Stimulated activated CD4-positive, alpha-beta T cell treated with anti-CD3 and anti-CD28 coated beads, TNF-alpha, amount 100 ng/mL, for 4 hours (primary cell): ENCODE data around the gene ARHGAP45.
A peak's percentile ranks its signal among the peaks of the same experiment; 100 is the strongest.
"Not testable (repeated sequence)": the region's sequence is repeated elsewhere in the genome, so short reads cannot be mapped to it uniquely, and the experiment has no call there.

Source experiments
- DNase-seq, 3 experiments: peaks; one replicate each; pipeline ENCODE4 v3.0.0-alpha.2; 2020; ENCODE audit warnings: low read depth in 3 of 3

Gene ARHGAP45

DNA sequence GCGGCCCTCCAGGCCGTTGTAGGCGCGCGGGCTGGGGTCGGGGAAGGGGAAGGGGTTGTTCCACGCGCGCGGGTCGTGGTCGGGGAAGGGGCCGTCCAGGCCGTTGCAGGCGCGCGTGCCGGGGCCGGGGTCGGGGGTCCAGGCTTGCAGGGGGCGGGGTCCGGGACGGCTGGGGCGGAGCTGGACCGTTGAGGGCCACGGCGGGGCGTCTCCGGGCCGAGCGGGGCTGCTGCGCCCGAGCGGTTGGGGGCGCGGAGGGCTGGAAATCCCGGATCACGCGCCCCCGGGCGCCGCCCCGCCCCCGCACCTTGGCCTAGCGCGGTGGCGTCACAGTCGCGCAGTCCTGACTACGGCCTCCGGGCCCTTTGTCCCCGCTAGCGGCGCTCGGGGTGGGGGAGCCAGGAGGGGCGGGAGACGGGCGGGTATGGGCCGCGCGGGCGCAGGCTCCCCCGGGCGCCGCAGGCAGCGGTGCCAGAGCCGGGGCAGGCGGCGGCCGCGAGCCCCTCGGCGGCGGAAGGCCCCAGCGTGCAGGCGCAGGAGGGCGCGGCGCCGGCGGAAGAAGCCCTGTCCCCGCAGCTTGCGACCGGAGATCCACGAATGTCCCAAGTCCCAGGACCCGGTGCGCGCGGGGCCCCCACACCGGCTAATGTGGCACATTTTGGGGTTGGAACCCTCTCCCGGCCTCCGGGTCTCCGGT lies 37.5 kb downstream of the ARHGAP45 start:
- peak; percentile 50 to 60 (median 52) for DNase-seq

DNA sequence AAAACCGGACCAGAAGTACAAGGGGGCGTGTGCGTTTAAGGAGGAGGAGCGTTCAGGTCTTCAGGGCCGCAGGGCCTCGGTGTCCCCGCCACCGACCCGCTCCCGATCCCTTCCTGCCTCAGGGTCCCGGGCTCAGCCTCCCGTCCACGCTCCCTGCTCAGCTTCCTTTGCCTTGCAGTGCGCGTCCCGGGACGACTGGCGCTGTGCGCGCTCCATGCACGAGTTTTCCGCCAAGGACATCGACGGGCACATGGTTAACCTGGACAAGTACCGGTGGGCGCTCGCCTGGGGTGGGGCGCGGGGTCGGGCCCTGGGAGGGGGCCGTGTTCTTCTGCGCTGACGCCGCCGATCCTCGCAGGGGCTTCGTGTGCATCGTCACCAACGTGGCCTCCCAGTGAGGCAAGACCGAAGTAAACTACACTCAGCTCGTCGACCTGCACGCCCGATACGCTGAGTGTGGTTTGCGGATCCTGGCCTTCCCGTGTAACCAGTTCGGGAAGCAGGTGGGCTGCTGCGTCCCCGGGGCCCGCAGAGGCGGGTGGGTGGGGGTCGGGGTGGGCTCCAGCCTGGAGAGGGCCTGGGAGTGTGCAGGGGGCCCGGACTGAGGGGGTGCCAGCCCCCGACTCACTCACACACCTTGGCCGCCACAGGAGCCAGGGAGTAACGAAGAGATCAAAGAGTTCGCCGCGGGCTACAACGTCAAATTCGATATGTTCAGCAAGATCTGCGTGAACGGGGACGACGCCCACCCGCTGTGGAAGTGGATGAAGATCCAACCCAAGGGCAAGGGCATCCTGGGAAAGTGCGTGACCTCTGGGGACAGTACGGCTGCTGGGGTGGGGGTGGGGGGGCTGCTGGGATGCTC lies 38.3 kb downstream of the ARHGAP45 start:
- no peak for DNase-seq

- DNase-seq: no peak
Measured at GRCh38 chr19:1105873-1106840, 39.2 kb downstream of the ARHGAP45 start.

GRCh38 chr19:1106841-1107660 lies 40.1 kb downstream of the ARHGAP45 start:
- no peak for DNase-seq

GRCh38 chr19:1107661-1108261 lies 40.8 kb downstream of the ARHGAP45 start:
- DNase-seq: no peak

DNA sequence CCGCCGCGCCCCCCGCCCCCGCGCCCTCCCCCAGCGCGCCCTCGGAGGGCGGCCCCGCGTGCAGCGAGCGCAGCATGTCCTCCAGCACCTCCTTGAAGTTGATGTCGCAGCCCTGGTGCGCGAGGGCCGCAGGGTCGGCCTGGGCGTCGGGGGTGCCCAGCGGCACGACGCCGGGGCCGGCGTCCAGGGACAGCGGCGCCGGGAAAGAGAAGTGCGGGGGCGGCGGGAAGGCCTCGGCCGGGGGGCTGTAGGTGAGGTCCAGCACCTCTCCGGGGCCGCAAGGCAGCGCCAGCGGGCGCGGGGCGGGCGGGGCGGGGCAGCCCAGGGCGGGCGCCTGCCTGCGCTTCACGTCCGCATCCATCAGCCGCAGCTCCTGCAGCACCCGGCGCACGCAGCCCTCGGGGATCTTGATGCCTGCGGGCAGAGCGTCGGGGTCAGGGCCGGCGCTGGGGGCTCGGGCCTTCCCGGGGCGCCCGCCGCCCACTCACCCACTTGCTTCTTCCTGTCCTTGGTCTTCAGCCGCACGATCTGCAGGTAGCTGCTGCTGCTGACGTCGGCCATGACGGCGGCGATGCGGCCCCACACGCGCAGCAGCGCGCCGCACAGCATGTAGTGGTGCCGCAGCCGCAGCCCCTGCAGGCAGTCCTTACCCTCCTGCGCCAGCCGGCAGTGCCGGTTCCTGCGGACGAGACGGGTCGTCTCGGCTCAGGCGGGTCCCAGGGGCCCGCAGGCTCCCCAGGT lies 41.5 kb downstream of the ARHGAP45 start:
- DNase-seq: no peak

DNA sequence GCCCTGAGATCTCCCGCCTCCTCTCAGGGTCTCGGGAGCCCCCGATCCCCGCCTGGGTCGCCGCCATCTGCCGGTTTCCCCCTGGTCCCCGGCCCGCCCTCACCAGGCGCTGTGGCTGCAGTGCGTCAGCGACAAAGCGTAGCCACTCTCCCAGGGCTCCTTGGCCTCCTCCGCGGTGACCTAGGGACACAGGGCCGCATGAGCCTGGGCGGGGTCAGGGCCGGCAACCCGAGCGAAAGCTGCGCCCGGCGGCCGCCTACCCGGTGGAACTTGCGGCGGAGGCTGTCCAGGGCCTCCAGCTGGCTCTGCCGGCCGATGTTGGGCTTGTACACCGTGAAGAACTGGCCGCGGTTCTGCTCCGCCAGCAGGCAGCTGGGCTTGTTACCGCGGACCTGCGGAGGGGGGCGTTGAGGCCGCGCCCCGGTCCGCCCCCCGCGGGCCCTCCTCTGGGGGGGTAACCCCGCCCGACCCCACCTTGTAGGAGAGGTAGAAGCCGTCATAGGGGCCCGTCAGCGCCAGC lies 42.1 kb downstream of the ARHGAP45 start:
- no peak for DNase-seq

DNA sequence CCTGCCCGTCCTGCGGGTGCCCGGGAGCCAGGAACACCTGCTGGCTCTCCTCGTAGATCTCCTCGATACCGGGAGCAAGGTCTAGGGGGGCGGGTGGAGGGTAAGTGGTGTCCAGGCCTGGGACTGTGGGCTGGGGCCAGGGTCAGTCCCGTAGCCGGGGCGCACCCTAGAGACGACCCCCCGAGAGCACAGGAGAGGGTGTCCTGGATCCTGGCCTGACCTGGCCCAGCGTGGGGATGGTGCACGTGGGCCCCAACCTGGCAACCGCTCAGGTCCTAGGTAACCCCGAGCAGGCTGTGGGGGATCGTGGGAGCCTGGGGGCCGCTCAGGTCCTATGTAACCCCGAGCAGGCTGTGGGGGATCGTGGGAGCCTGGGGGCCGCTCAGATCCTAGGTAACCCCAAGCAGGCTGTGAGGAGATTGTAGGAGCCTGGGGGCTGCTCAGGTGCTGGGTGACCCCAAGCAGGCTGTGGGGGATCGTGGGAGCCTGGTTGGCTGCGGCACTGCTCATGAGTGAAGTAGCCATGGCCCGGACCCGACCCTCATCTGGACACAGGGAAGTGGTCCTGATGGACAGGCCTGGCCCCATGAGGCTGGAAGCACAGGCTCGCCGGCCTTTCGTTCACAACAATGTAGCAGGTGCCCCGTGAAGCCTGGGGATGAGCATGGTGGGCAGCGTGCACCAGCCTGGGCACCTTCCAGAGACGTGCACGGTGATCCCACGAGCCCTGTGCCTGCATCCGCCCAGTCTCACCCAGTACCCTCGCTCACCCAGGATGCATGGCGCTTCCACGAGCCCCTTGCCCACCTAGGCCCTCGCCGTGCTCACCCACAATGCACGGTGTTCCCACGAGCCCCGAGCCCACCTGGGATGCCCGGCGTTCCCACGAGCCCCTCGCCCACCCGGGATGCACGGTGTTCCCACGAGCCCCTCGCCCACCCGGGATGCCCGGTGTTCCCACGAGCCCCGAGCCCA lies 43.0 kb downstream of the ARHGAP45 start:
- no peak for DNase-seq

- DNase-seq: no peak
Measured at GRCh38 chr19:1110809-1111640, 44.1 kb downstream of the ARHGAP45 start.

GRCh38 chr19:1111641-1112267 lies 44.8 kb downstream of the ARHGAP45 start:
- no peak for DNase-seq

- DNase-seq: no peak
Measured at GRCh38 chr19:1112268-1113029, 45.5 kb downstream of the ARHGAP45 start.

- DNase-seq: peak; percentile 63 to 70 (median 69)
Measured at GRCh38 chr19:1113030-1113985, 46.3 kb downstream of the ARHGAP45 start.

- DNase-seq: no peak
Measured at GRCh38 chr19:1113986-1114483, 47.1 kb downstream of the ARHGAP45 start.

DNA sequence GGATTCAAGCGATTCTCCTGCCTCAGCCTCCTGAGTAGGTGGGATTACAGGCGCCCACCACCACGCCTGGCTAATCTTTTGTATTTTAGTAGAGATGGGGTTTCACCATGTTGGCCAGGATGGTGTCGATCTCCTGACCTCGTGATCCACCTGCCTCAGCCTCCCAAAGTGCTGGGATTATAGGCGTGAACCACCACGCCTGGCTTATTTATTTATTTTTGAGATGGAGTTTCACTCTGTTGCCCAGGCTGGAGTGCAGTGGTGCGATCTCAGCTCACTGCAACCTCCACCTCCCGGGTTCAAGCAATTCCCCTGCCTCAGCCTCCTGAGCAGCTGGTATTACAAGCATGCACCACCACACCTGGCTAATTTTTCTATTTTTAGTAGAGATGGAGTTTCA lies 47.8 kb downstream of the ARHGAP45 start:
- DNase-seq: not testable (repeated sequence)
